DMS79 (cell line): ENCODE data around the gene ZNF398.
A peak's percentile ranks its signal among the peaks of the same experiment; 100 is the strongest.

Experiments used
- DNase-seq: peaks from one replicate; lab custom pipeline; 2025; lab: John Stamatoyannopoulos, UW

ZNF398 gene

DNA sequence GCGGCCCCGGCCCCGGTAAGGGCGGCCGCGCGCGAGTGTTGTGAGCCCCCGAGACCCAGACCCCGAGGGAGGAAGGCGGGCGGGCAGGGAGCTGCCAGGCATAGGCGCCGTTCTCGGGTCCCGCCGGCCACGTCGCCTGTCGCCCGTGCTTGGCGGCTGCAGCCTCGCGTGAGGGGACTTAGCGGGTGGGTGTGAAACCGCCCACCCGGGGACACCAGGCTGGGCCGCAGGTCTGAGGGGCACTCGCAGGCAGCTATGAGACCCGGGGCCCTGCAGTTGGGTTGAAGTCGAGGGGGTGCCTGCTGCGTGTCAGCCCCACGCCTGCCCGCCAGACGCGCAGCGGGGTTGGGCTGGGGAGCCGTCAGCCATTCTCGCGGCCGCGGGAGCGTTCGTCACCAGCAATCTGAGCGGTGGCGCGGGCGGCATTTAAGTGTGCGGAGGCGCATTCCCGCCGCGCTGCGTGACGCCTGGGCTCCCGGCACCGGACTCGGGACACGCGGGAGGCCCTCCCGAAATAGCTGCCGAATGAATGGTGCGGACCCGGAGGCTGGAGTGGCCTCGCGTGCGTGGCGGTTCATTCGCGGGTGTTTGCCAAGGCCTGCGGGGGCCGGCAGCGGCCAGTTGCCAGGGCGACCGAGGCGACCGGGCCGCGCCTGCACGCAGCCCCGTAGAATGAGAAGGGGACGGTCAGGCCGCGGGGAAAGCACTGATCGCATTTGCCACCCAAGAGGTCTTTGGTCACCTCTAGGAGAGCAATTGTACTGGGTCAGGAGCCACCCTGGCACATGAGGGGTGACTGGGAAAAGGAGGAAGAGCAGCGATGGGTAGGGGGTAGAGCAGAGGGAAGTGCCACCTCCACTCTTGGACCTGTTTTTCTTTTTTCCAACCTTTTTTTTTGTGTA lies 750 bp downstream of the ZNF398 start:
- DNase-seq, result no peak

DNA sequence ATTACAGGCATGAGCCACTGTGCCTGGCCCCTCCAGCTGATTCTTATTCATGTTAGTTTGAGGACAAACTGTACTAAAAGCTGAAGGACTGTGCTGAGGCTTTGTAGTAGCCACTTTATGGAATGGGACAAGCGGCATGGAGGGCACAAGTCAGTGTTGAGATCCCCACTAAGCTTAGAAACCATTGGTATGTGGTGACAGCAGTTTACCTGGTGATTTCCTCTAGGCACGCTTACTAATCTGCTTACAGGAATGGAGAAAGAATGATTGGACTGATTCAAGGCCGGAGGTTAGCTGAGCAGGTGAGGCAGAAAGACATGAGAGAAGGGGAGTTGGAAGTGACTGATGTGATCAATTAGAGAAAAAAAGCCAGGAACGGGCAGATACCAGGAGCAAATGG lies 3.7 kb downstream of the ZNF398 start:
- no peak for DNase-seq

- no peak for DNase-seq
Observed at GRCh38 chr7:149153346-149153745, 6.1 kb downstream of the ZNF398 start.

DNA sequence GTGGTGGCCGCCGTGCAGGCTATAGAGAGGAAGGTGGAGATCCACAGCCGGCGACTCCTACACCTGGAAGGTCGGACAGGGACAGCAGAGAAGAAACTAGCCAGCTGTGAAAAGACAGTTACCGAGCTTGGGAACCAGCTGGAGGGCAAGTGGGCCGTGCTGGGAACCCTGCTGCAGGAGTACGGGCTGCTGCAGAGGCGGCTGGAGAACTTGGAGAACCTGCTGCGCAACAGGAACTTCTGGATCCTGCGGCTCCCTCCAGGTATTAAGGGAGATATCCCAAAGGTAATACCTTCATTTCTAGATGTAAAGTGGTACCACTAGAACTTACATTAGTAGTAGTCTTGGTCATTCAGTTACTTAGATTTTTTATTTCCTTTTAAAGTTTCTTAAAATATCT lies 6.8 kb downstream of the ZNF398 start:
- no peak for DNase-seq

GRCh38 chr7:149156898-149157297 lies 9.6 kb downstream of the ZNF398 start:
- DNase-seq, result no peak

DNA sequence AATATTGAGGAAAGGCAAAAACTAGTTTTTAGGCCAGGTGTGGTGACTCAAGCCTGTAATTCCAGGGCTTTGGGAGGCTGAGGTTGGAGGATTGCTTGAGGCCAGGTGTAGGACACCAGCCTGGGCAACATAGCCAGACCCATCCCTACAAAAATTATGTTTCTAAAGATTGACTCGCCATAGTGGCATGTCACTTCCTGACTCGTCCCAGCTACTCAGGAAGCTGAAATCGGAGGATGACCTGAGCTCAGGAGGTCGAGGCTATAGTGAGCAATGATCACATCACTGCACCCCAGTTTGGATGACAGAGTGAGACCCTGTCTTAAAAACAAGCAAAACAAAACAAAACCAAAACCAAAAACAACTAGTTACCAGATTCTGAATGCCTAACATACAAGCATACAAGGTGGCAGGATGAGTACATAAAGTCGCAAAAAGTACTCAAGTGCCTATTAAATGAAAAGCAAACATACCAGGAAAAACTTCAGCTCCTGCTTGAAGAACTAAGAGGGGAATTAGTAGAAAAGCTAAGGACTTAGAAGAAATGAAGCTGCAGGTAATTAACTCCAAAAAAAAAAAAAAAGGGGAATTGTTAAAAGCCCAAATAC lies 14.1 kb downstream of the ZNF398 start:
- DNase-seq, result no peak

DNA sequence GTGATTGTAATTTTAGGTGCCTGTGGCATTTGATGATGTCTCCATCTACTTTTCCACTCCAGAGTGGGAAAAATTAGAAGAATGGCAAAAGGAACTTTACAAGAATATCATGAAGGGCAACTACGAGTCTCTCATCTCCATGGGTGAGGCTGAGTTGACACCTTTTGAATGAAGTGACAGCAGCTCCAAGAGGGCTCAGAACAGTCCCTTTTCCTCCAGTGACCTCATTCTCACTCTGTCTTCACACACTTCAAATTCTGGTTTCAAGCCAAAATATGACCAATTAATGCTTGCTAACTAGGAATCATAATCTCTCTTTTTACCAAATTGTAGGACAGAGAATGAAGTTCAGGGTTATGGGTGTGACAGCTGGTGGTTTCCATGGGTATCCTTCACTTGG lies 18.9 kb downstream of the ZNF398 start:
- DNase-seq, result no peak

DNA sequence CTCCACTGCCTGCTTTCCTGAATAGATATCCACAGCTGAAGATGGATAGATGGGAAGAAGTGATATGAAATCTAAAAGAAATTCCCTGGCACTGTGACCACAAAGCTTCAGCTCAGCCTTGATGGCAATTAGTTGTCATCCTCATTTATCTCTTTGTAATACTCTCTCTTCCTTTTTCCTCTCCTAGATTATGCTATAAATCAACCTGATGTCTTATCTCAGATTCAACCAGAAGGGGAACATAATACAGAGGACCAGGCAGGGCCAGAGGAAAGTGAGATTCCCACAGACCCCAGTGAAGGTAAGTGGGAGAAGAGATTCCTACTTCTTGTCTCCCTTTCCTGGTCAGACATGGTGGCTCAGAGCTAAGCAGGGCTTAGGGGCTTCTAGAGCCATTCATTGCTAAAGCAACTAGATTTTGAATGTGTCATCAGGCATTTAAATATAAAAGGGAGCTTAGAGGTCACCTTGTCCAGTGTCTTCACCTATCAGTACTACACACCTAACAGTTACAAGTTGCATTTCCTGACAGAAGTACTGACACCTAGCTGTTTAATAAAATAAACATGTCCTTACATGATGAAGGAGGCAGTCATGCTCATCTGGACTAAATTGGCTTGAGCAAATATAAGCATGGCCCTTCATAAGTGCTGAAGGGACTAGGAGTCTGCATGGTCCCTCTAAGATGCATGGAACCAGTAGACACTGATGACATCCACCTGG lies 19.5 kb downstream of the ZNF398 start:
- DNase-seq, result no peak

GRCh38 chr7:149171892-149172533 lies 24.8 kb downstream of the ZNF398 start:
- DNase-seq, result no peak

GRCh38 chr7:149172534-149172920 lies 25.3 kb downstream of the ZNF398 start:
- no peak for DNase-seq

DNA sequence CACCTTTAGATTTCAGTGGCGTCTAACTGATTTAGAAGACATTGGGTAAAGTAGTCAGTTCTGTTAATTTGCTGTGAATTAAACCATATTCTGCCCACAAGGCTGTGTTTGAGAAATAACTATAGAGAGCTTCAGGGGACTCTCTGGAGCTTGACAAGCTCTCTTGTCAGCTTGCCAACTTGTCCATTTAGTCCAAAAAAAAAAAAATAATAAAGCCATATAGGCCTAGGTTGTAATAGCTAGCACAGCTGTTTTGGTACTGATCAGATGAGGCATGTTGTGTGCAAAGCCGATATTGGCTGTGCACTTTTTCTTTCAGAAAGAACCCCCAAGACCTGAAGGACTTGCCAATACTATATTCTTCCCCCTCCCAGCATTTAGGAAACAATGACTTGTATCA lies 27.9 kb downstream of the ZNF398 start:
- peak; percentile 21 for DNase-seq

- DNase-seq, result no peak
Observed at GRCh38 chr7:149179241-149179640, 32.0 kb downstream of the ZNF398 start.

- DNase-seq, result no peak
Observed at GRCh38 chr7:149180722-149181449, 33.6 kb downstream of the ZNF398 start.

DNA sequence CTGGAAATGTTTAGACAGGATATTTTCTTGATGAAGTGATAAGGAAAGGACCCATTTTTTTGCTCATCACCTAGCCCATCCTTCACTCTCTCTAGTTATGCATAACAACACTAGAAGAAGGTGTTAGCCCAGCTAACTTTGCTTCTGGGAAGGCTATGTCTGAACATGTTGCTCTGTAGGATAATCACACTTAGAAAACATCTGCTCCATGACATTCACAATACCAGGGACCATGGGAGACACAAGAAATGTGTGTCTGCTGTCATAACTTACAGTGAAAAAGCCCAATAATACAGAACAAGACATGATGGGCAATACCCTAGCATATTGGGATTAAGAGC lies 34.2 kb downstream of the ZNF398 start:
- DNase-seq, result no peak

- DNase-seq, result no peak
Observed at GRCh38 chr7:149184274-149184673, 37.0 kb downstream of the ZNF398 start.

- no peak for DNase-seq
Observed at GRCh38 chr7:149188213-149188612, 41.0 kb downstream of the ZNF398 start.

- no peak for DNase-seq
Observed at GRCh38 chr7:149188637-149189259, 41.5 kb downstream of the ZNF398 start.

DNA sequence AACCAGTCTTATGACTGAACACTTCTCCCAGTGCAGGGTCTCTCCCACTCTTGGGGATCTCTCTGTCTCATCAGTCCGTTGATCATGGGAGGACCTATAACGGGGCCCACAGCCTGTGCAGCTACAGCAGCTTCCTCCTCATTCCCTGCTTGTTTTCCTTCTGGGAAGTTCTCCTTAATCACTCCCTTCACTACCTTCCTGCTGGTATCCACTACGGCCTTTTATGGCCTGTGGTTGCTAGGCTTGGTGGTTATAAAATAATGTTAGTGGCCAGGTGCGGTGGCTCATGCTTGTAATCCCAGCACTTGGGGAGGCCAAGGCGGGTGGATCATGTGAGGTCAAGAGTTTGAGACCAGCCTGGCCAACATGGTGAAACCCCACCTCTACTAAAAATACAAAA lies 44.6 kb downstream of the ZNF398 start:
- DNase-seq, result no peak

DNA sequence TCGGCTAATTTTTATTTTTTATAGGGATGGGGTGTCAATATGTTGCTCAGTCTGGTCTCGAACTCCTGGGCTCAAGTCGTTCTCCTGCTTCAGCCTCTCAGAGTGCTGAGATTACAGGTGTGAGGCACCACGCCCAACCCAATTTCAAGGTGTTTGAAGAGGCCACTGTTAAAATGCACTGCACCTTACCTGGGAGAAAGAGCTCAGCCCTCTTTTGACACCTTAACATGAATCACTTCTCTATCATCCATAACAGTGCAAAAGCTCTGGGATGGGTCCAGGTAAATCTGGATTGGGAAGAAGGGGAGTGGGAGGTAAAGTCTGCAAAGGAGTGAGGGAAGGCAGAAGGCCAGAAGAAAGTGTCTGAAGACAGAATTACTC lies 47.5 kb downstream of the ZNF398 start:
- DNase-seq, result no peak

- DNase-seq, result peak; percentile 72
Observed at GRCh38 chr7:149195180-149196150, 48.2 kb downstream of the ZNF398 start, which contains the start of gene ZNF282. Gene ZNF282 (plus strand): TSS chr7:149195546. CDS start chr7:149195590, 44 bp downstream.
